ENCODE results near the gene CLASP1. TPM values are rescaled to one million over a fixed set of nuclear protein-coding genes. Genes with fewer than 3 reads are reported as not detected.
A peak's percentile ranks its signal among the peaks of the same experiment; 100 is the strongest.

Gene CLASP1
- total RNA-seq, 2 donors from 2014 or later: 46.0 to 48.2 TPM

DNA sequence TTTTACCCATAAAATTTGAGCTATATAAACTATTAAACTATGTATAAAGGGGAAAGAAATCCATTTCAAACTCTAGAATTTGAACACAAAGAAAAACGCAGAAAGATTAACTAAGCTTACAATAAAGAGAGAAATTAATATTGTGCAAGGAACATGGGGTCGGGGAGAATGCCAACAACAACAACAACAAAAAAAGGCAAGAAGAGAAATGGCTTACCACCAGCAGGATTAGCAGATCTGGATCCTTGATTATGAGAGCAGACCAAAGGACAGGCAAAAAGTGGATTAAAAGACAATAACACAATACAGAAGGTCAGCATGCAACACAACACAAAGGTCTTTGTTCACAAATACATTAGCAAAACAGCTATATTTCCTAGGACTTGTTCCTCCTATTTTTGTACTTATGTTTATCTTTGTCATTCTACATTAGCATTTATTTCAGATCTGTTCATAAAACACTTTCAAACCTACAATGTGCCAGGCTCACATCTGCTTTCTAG, 222.0 kb downstream of the CLASP1 start:
- intact Hi-C loops (cut with DNase I): no loop called here
- DNase-seq: no peak

DNA sequence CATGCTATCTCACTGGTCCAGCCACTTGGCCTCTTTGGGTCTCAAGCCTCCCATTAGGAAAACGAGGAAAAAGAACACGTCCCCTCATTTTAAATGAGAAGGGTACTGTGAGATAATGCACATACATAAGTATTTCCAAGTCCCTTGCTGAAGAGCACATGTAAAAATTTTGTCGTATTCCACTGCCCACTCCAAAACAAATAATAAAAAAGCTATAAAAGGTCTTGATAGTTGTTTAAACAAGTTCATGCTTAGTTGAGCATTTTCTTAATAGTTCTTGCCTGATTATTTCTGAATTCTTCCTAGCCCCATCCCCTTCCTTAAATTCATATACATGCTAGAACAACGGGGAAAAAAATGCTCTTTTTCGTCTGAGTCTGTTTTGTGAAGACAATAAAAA, 228.8 kb downstream of the CLASP1 start:
- ATAC-seq (no peak), DNase-seq (no peak)
- intact Hi-C loops (cut with DNase I): no loop called here

More for the DNA sequence above, 222.0 kb downstream of the CLASP1 start:
- no peak for ATAC-seq

GRCh38 chr2:121419081-121419699, 230.1 kb downstream of the CLASP1 start:
- no peak for ATAC-seq
- intact Hi-C loops (cut with DNase I): loop anchor here in 1 of 2 donors (5.0 kb wide), 1 partner anchor 248 kb away; no protein-coding TSS in a partner anchor
- no peak for DNase-seq

- intact Hi-C loops (cut with DNase I): loop anchor here in 1 of 2 donors (5.0 kb wide), 1 partner anchor 249 kb away; no protein-coding TSS in a partner anchor
- DNase-seq (no peak), ATAC-seq (no peak)
Measured at GRCh38 chr2:121418494-121419058, 230.7 kb downstream of the CLASP1 start.

DNA sequence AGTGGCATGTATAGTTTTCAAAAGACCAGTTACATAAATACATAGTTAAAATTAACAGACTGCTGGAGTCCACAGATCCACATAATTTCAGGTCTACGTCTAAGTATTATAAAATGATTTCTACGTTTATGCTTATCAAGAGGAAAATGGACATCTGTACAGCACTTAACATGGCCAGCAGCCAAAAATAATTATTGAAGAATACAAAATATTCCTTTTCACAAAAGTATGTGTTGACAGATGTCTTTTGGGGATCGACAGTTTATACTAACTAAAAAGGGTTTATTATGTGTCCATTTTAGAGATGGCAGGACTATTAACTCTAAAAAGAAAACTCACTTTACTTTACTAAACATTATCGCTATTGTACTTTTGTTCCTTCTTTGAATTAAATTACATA, 231.4 kb downstream of the CLASP1 start:
- DNase-seq (no peak), ATAC-seq (no peak)
- intact Hi-C loops (cut with DNase I): loop anchor here in 1 of 2 donors (5.0 kb wide), 1 partner anchor 249 kb away; no protein-coding TSS in a partner anchor

GRCh38 chr2:121415727-121416126, 233.5 kb downstream of the CLASP1 start:
- intact Hi-C loops (cut with DNase I): loop anchor here in 1 of 2 donors (5.0 kb wide), 1 partner anchor 252 kb away; no protein-coding TSS in a partner anchor
- ATAC-seq (no peak), DNase-seq (no peak)

- ATAC-seq: no peak
- DNase-seq: no peak
- intact Hi-C loops (cut with DNase I): no loop called here
Measured at GRCh38 chr2:121412349-121412748, 236.9 kb downstream of the CLASP1 start.

- intact Hi-C loops (cut with DNase I): loop anchor here in 1 of 2 donors (10.0 kb wide), 1 partner anchor 305 kb away; no protein-coding TSS in a partner anchor
- DNase-seq: no peak
- ATAC-seq: no peak
Measured at GRCh38 chr2:121409966-121410365, 239.3 kb downstream of the CLASP1 start.

DNA sequence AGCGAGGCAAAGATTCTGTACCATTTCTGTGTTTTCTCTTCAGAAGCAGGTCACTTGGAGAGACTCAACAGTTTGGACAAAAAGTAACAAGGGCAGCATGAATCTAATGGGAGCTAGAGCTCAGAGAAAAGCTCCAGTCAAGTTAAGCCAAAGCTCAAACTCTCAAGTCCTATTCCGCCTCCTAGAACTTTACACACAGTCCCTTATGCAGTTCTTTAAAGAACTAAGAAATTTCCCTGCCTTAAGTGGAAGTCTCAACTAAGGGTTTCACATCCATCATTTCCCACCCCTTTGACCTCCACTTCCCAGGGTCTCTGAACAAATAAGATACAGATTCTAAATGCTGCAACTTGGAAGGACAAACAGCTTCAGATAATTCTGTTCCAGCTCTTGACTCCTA, 239.9 kb downstream of the CLASP1 start:
- intact Hi-C loops (cut with DNase I): loop anchor here in 1 of 2 donors (10.0 kb wide), 1 partner anchor 305 kb away; no protein-coding TSS in a partner anchor
- peak in 1 of 2 donors; percentile 33 for ATAC-seq
- DNase-seq: no peak

DNA sequence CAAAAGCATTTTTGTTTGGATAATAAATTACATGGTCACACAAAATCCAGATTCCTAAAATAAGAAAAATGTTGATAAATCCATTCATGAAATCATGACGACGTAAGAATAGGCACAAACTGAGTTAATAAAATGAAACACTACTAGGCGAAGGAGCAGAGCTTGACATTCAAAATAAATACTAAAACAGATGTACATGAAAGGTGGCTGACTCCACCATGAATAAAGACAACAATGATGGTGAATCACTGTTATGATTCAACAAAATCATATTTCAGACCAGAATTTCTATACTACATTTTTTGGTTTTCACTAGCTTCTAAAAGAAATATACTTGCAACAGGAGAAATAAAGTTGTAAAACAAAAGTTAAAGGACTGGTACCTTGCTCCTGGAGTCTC, 240.6 kb downstream of the CLASP1 start:
- ATAC-seq (no peak), DNase-seq (no peak)
- intact Hi-C loops (cut with DNase I): loop anchor here in 1 of 2 donors (10.0 kb wide), 1 partner anchor 306 kb away; no protein-coding TSS in a partner anchor

DNA sequence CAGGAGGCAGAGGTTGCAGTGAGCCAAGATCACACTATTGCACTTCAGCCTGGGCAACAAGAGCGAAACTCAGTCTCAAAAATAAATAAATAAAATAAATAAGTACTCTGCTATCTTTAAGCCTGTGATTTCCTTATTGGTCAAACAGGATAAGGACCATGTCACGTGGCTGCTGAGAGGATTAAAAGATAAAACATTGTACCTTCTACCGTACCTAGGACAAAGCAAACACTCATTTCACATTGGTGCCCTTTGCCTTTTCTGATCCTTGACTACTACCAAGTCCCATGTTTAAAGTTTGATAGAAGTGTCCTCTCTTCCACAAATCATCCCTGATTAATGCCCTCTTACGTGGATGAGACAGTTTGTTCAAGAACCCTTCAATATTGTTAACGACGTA, 244.0 kb downstream of the CLASP1 start:
- ATAC-seq: no peak
- intact Hi-C loops (cut with DNase I): loop anchor here in 1 of 2 donors (10.0 kb wide), 1 partner anchor 310 kb away; no protein-coding TSS in a partner anchor
- DNase-seq: no peak

DNA sequence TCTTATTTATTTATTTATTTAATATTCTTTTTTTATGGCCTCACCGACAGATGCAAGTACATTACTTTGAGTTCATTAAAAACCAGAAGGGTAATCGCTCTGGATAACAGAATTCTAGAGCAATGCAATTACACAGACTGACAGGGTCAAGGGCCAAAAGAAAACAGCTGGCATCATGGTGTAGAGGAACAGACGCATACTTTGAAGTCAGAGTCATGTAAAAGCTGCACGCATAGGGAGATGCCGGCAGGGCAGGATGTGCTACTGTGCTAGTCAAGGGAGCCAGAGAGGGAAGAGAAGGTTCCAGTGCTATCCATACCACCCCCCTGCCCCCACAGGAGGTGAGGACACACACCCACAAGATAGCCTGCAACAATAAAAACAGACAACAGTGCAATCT, 249.1 kb downstream of the CLASP1 start:
- DNase-seq (no peak), ATAC-seq (no peak)
- intact Hi-C loops (cut with DNase I): loop anchor here in 1 of 2 donors (10.0 kb wide), 1 partner anchor 315 kb away; no protein-coding TSS in a partner anchor

- ATAC-seq: no peak
- intact Hi-C loops (cut with DNase I): no loop called here
- DNase-seq: no peak
Measured at GRCh38 chr2:121398853-121399252, 250.4 kb downstream of the CLASP1 start.

- intact Hi-C loops (cut with DNase I): no loop called here
Measured at GRCh38 chr2:121390082-121390692, 259.1 kb downstream of the CLASP1 start.

DNA sequence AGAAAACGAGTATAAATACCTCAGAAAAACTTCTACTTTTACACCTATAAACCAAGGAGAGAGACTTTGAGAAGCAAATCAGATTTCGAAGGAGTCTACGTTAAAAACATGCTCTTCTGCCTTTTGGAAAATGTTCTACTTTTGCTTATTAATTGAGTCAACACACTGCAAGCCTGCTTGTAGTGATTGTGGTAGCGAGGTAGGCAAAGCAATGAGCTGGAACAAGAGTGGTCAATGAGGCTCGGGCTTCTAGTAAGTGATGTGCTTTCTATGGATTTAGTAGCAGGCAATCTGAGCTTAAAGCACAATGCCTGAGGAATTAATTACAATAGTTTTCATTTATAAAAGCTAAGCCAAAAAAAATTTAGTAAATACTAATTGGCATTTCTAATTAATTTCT, 260.9 kb downstream of the CLASP1 start:
- intact Hi-C loops (cut with DNase I): no loop called here
- DNase-seq (no peak), ATAC-seq (no peak)

More at GRCh38 chr2:121390082-121390692, 259.1 kb downstream of the CLASP1 start:
- DNase-seq (no peak), ATAC-seq (no peak)

DNA sequence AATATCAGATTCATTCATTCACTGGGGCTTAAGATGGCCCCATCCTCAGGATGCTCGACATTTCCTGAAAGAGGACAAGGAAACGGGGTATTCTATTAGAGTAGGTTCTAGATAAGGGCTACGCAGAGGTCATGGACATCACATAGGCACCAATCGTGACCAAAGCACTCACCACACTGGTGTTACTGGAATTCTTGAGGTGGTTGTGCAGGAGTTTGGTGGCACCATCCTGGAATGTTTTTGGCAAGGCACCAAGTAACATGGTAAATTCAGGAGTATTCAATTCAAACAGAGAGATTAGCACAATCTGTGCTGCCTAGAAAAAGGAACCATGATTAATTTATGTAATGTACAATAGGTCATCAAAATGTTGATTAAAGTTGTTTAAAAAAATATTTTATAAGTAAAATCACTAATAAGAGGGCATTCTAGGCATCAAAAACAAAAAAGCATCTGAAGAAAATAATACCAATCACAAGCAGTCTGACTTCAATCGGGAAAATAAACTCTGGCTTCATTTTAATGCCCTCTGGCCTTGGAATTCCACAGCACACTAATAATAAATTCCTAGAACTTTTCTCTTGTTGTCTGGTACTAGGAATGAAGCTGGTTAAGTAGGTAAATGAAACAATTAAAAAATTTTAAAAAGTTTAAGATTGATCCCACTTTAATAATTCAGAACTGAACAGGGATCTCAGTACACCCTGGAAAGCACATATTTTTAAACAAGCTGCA, 261.5 kb downstream of the CLASP1 start:
- ATAC-seq: no peak
- intact Hi-C loops (cut with DNase I): no loop called here
- no peak for DNase-seq

- no peak for ATAC-seq
- intact Hi-C loops (cut with DNase I): no loop called here
Measured at GRCh38 chr2:121386707-121387106, 262.6 kb downstream of the CLASP1 start.

DNA sequence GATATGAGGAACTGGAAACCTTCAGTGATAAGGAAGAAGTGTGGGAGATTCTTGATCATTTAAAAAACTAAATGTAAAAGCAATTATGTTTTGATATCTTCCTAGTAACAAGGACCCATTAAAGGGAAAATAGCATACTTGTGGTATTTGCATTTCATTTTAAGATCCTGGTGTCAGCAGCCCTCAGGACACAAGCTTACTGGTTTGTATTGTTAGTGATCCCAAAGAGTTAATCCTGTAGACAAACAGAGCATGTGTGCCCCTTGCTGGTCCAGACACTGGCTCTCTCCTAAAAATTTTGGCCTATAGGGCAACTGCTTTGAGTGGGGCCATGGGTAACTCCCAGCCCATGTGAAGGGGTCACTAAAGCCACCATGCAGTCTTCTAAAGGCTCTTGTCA, 263.2 kb downstream of the CLASP1 start:
- intact Hi-C loops (cut with DNase I): no loop called here
- DNase-seq (no peak), ATAC-seq (no peak)

More at GRCh38 chr2:121386707-121387106, 262.6 kb downstream of the CLASP1 start:
- no peak for DNase-seq

DNA sequence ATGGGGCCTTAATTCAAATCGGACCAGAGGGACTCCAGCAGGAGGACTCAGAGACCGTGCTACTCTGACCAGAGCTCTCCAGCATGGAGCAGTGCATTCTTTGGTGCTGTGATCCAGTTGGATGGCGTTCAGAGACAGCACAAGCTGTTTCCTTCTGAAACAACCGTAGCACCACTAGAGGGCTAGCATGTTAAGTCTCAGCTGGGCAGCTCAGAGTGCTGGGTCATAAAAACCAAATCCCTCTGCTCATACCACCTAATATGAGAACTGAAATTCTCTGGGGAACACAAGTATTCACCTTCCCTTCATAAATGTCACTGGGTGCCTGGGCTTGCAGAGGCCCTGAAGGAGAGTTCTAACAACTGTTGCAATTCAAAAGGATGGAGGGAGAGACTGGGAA, 266.5 kb downstream of the CLASP1 start:
- DNase-seq (no peak), ATAC-seq (no peak)
- intact Hi-C loops (cut with DNase I): no loop called here
